Endothelial cell of umbilical vein (primary cell): ENCODE data around the gene RSBN1. TPM values are rescaled to one million over a fixed set of nuclear protein-coding genes. Genes with fewer than 3 reads are reported as not detected.
A peak's percentile ranks its signal among the peaks of the same experiment; 100 is the strongest.

Source experiments
- BruUV-seq: library from RNA; stranded (reverse); fragments of 400-500 nt; replicated peaks from 2 replicates; lab custom pipeline; 2021; lab: Mats Ljungman, UMichigan
- CTCF ChIA-PET: fragments of 300-600, 350-600 bp; sonication (Branson Sonifier 250); formaldehyde crosslinking; loops from one replicate; lab custom pipeline; 2021; ENCODE audit warnings: antibody characterized with exemption, inconsistent platforms; lab: Charles Lee
- POLR2A ChIA-PET: fragments of 300-600, 350-600 bp; sonication (Branson Sonifier 250); formaldehyde crosslinking; loops from one replicate; lab custom pipeline; 2021; ENCODE audit warnings: antibody characterized with exemption, inconsistent platforms; lab: Charles Lee
- DNase-seq: peaks from one replicate; pipeline ENCODE4 v3.0.0-alpha.2; 2011; ENCODE audit warnings: low read depth, low spot score
- FAIRE-seq: peaks from 2 replicates; lab custom pipeline; 2011; peaks lifted over from hg19 to GRCh38; lab: Jason Lieb, UNC
- H2AFZ ChIP-seq: 2 replicates; pipeline ENCODE4 v1.6.0; 2012; ENCODE audit warnings: low read depth, low read length, control low read depth, inconsistent platforms
- H3K27ac ChIP-seq: 2 replicates; pipeline ENCODE4 v1.5.1; 2011; ENCODE audit warnings: low read depth, mild to moderate bottlenecking, control low read depth, low read length, moderate library complexity; ENCODE audit not compliant: insufficient read depth
- H3K27me3 ChIP-seq, 2 experiments: 2 replicates each; pipeline versions ENCODE4 v1.6.0 to v1.6.1; 2011; ENCODE audit warnings: low read length in 2 of 2, mixed read lengths in 1 of 2; ENCODE audit not compliant: control insufficient read depth in 2 of 2, insufficient read depth in 2 of 2
- H3K36me3 ChIP-seq, 2 experiments: 2 replicates in 1 of 2; 3 replicates in 1 of 2; pipeline ENCODE4 v1.5.1; 2011; ENCODE audit warnings: low read length in 2 of 2, mild to moderate bottlenecking in 1 of 2, moderate library complexity in 1 of 2; ENCODE audit not compliant: control insufficient read depth in 2 of 2, insufficient read depth in 2 of 2; ENCODE audit errors: extremely low read depth in 1 of 2
- H3K4me1 ChIP-seq: 3 replicates; pipeline ENCODE4 v1.5.1; 2011; ENCODE audit warnings: mild to moderate bottlenecking, low read length; ENCODE audit not compliant: control insufficient read depth, insufficient read depth; ENCODE audit errors: extremely low read depth
- H3K4me2 ChIP-seq: 2 replicates; pipeline ENCODE4 v1.6.1; 2011; ENCODE audit warnings: low read length, control low read depth, mixed read lengths; ENCODE audit not compliant: insufficient read depth
- H3K4me3 ChIP-seq, 3 experiments: fragments of 200-600 bp in 1 of 3; sonication (generic), shearing (Covaris generic) in 1 of 3; replicated peaks in 1 of 3; 2 replicates each; pipeline ENCODE4 v1.5.1; 2011 to 2016; ENCODE audit warnings: control low read depth in 3 of 3, low read length in 3 of 3, mild to moderate bottlenecking in 2 of 3, inconsistent platforms in 1 of 3, low read depth in 1 of 3, moderate library complexity in 1 of 3; ENCODE audit not compliant: insufficient read depth in 1 of 3
- H3K79me2 ChIP-seq: 2 replicates; pipeline ENCODE4 v1.6.0; 2012; ENCODE audit warnings: low read length, inconsistent platforms; ENCODE audit not compliant: control insufficient read depth, insufficient read depth
- H3K9ac ChIP-seq: replicated peaks from 2 replicates; pipeline ENCODE3; 2011; ENCODE audit warnings: low read length, control low read depth; ENCODE audit not compliant: insufficient read depth; ENCODE audit errors: extremely low read depth
- H3K9me1 ChIP-seq: replicated peaks from 3 replicates; pipeline ENCODE4 v1.6.0; 2011; ENCODE audit warnings: mild to moderate bottlenecking, low read length; ENCODE audit not compliant: control insufficient read depth, insufficient read depth; ENCODE audit errors: extremely low read depth
- H3K9me3 ChIP-seq: replicated peaks from 2 replicates; pipeline ENCODE4 v1.5.1; 2012; ENCODE audit warnings: low read length, inconsistent platforms; ENCODE audit not compliant: control insufficient read depth, insufficient read depth
- H4K20me1 ChIP-seq: replicated peaks from 2 replicates; pipeline ENCODE3; 2011; ENCODE audit warnings: mild to moderate bottlenecking, low read length; ENCODE audit not compliant: control insufficient read depth, insufficient read depth; ENCODE audit errors: extremely low read depth
- CTCF ChIP-seq, 2 donors: IDR thresholded peaks; 1 replicate in 1 of 2; 2 replicates in 1 of 2; pipeline ENCODE4 v1.5.1; 2011; ENCODE audit warnings: low read length in 2 of 2, mild to moderate bottlenecking in 2 of 2, moderate library complexity in 2 of 2, control low read depth in 1 of 2, inconsistent platforms in 1 of 2, low read depth in 1 of 2; ENCODE audit not compliant: insufficient read depth in 1 of 2; ENCODE audit errors: extremely low read depth in 1 of 2
- EZH2 ChIP-seq: IDR thresholded peaks from 2 replicates; pipeline ENCODE4 v1.6.1; 2012; ENCODE audit warnings: borderline replicate concordance, low read depth, mild to moderate bottlenecking, moderate library complexity, low read length, inconsistent platforms; ENCODE audit not compliant: severe bottlenecking
- GATA2 ChIP-seq: IDR thresholded peaks from 2 replicates; pipeline ENCODE4 v1.7.0; 2011; ENCODE audit warnings: low read depth, mild to moderate bottlenecking, moderate library complexity, mixed read lengths, low read length; ENCODE audit not compliant: insufficient read length, insufficient read depth
- JUN ChIP-seq: IDR thresholded peaks from 2 replicates; pipeline ENCODE4 v1.6.1; 2011; ENCODE audit warnings: borderline replicate concordance, low read depth; ENCODE audit not compliant: insufficient read length, insufficient read depth
- MAX ChIP-seq: IDR thresholded peaks from 2 replicates; pipeline ENCODE4 v1.6.1; 2011; ENCODE audit not compliant: insufficient read depth, insufficient read length
- POLR2AphosphoS5 ChIP-seq: IDR thresholded peaks from 2 replicates; pipeline ENCODE4 v1.6.1; 2012; ENCODE audit warnings: low read depth, mild to moderate bottlenecking, control low read depth, low read length, moderate library complexity; ENCODE audit not compliant: insufficient read depth
- dilution Hi-C: fragments of 300-500 bp; cut with MboI; formaldehyde crosslinking; loops from one replicate; pipeline ENCODE4 v1.15.0; 2019; ENCODE audit warnings: low sequenced_read_pairs; ENCODE audit not compliant: extremely low pct_ligation_motif_present
- intact Hi-C: fragments of 100-400 bp; cut with micrococcal nuclease; formaldehyde crosslinking; loops from one replicate; pipeline ENCODE4 v1.10.0; 2022
- polyA plus RNA-seq, 4 experiments: library from polyadenylated mRNA; depleted of rRNA in 3 of 4; stranded (reverse) in 3 of 4; unstranded in 1 of 4; fragments of >200 nt; gene quantifications; 2 replicates each; pipeline versions ENCODE4 v1.2.1 to v1.2.3, GENCODE V29; 2011 to 2012; ENCODE audit warnings: missing spikeins in 1 of 4
- total RNA-seq: library from RNA; stranded (reverse); gene quantifications from 2 replicates; pipeline ENCODE4 v1.2.3, GENCODE V29; 2021

RSBN1 gene
- total and polyA plus RNA-seq, 2 donors (not counting 3 experiments of a cell fraction or from before 2014, with no cell fraction given) = 4.0 to 13.4 TPM

GRCh38 chr1:113805639-113806038 lies 6.6 kb downstream of the RSBN1 start:
- CTCF ChIA-PET = no interaction called here
- Histone ChIP-seq H4K20me1 (peaks cover 2% of the 10 kb centered on the region), H3K9me3 (no peaks in the 10 kb centered on the region), H3K36me3 (no peaks in the 10 kb centered on the region), H3K27ac (no peak overlapping the region), H3K9me1 (no peaks in the 10 kb centered on the region), H2AFZ (no peak overlapping the region), H3K4me2 (no peak overlapping the region), H3K79me2 (peaks cover 90% of the 10 kb centered on the region), H3K27me3 (no peaks in the 10 kb centered on the region), H3K9ac (no peak overlapping the region), H3K4me1 (peaks cover 30% of the 10 kb centered on the region), H3K4me3 (no peak overlapping the region)
- BruUV-seq = no TSS peak
- dilution Hi-C loops = no loop called here
- DNase-seq = no peak
- no peak for FAIRE-seq
- POLR2A ChIA-PET = no interaction called here
- no peak for TF ChIP-seq CTCF (IDR thresholded peaks at IDR 0.05; ENCODE audit: extremely low read depth in 1 of 2, insufficient read depth in 1 of 2, low read depth in 1 of 2, low read length in 2 of 2)
- intact Hi-C loops = no loop called here

GRCh38 chr1:113805256-113805531 lies 7.1 kb downstream of the RSBN1 start:
- H3K4me1 ChIP-seq = peaks cover 26% of the 10 kb centered on the region
- peak overlapping the region; percentile 62 for H3K4me2 ChIP-seq
- peaks cover 2% of the 10 kb centered on the region for H4K20me1 ChIP-seq
- ChIA-PET POLR2A (no interaction called here), CTCF (no interaction called here)
- no peaks in the 10 kb centered on the region for H3K9me1 ChIP-seq
- intact Hi-C loops (no loop called here), dilution Hi-C loops (no loop called here)
- no peaks in the 10 kb centered on the region for H3K9me3 ChIP-seq
- no peak overlapping the region for H3K4me3 ChIP-seq
- no peak overlapping the region for H2AFZ ChIP-seq
- no peak for TF ChIP-seq JUN
- TF ChIP-seq MAX = no peak
- TF ChIP-seq POLR2AphosphoS5 = no peak
- no peak for TF ChIP-seq EZH2
- TF ChIP-seq GATA2 = no peak
- no peak overlapping the region for H3K27ac ChIP-seq
- FAIRE-seq (no peak), DNase-seq (no peak)
- H3K9ac ChIP-seq = no peak overlapping the region
- H3K36me3 ChIP-seq = no peaks in the 10 kb centered on the region
- no peaks in the 10 kb centered on the region for H3K27me3 ChIP-seq
- BruUV-seq = no TSS peak
- peaks cover 90% of the 10 kb centered on the region for H3K79me2 ChIP-seq
